OCI-LY1 (cell line): ENCODE data around the gene STARD9.

Source experiments
- CTCF ChIP-seq: fragments of 200-600 bp; sonication (generic), shearing (Covaris generic); IDR thresholded peaks from 2 replicates; pipeline ENCODE4 v1.5.1; 2017; ENCODE audit warnings: mild to moderate bottlenecking, antibody characterized with exemption, low read length, moderate library complexity, mixed read lengths
- EZH2 ChIP-seq: fragments of 200-600 bp; sonication (generic), shearing (Covaris generic); IDR thresholded peaks from 2 replicates; pipeline ENCODE4 v1.8.0; 2017; ENCODE audit warnings: borderline replicate concordance, mixed run types, mild to moderate bottlenecking, antibody characterized with exemption, low read length, moderate library complexity, mixed read lengths

- TF ChIP-seq CTCF (no peak), EZH2 (no peak)
Measured at GRCh38 chr15:42592716-42593115, 17.3 kb downstream of the STARD9 start.
